HG03565 (cell line): ENCODE data around the gene LRRC8D.

Experiments used
- ATAC-seq: cut with Tn5 transposase; IDR thresholded peaks from one replicate; pipeline ENCODE4 v1.9.1; 2021; ENCODE audit warnings: mild to moderate bottlenecking, moderate library complexity; ENCODE audit not compliant: unreplicated experiment

LRRC8D gene

GRCh38 chr1:89865498-89866382 is 44.9 kb downstream of the LRRC8D start:
- no peak for ATAC-seq

DNA sequence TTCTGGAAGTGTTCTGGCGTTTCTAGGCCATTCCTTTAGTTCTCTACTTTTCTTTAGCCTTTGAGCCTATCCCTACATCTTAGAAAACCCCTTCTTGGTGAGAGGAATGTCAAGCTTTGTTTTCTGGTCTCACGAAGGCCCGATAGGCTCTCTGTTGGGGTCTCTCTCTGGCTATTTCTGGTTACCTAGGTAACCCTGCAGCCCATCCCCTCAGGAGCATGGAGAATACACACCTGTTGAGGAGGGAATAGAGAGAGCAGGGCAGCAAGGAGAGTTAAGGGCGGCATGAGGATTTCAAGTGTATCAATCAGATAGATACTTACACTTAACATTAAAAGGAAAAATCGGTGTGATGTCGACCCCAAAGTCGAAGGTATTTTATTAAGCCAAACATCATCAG is 45.7 kb downstream of the LRRC8D start:
- no peak for ATAC-seq

DNA sequence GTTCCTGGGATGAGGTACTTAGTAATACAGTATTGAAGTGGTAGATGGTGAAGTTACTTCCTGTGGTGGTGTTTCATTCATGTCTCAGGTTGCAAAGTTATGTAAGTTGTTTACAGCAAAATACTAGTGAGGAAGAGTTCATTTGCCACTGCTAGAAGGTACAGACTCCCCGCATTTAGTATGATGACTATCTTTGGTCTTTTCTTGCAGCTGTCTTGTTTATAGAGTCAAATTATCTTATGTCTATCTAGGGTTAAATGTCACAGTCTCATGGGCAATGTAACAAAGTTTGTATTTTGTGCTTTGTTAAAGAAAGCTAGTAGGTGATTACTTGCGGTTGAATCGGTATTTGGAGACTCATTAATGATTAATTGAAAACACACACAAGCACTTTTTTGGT is 50.2 kb downstream of the LRRC8D start:
- no peak for ATAC-seq

GRCh38 chr1:89871768-89872473 is 51.1 kb downstream of the LRRC8D start:
- no peak for ATAC-seq

DNA sequence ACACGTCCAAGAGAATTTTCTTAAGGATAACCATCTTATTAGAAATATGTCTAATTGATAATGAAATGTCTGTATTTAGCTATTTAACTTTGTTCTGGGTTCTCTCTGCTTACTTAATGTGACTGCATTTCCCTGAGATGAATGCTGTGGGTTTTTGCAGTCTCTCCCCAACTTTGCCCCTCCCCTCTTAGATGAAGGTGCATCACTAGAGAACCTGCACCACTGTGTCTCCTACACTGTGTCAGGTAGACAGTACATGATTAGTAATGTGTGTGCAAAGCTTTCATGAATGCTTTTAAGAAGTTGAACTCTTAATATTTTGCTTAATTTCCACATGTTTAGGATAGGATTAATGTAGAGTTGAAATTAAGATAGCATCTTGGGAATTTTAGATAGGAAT is 51.7 kb downstream of the LRRC8D start:
- no peak for ATAC-seq

- ATAC-seq, result no peak
Measured at GRCh38 chr1:89873288-89873687, 52.5 kb downstream of the LRRC8D start.

GRCh38 chr1:89873770-89874169 is 52.9 kb downstream of the LRRC8D start:
- no peak for ATAC-seq

DNA sequence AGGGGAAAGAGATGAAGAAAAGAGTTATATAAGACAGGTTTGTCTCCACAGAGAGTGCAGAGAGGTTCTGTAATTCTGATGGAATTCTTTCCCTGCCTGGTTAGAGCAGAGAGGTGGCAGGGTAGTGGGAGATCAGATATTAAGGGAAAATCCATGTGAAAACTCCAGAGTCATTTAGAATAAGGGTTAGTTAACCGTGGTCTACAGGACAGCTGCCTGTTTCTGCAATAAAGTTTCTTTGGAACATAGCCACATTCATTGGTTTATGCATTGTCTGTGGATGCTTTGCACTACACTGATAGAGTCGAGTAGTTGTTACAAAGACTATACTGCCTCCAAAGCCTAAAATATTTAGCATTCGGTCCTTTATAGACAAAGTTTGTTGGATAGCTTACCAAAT is 55.6 kb downstream of the LRRC8D start:
- no peak for ATAC-seq

- no peak for ATAC-seq
Measured at GRCh38 chr1:89877756-89878155, 56.9 kb downstream of the LRRC8D start.

DNA sequence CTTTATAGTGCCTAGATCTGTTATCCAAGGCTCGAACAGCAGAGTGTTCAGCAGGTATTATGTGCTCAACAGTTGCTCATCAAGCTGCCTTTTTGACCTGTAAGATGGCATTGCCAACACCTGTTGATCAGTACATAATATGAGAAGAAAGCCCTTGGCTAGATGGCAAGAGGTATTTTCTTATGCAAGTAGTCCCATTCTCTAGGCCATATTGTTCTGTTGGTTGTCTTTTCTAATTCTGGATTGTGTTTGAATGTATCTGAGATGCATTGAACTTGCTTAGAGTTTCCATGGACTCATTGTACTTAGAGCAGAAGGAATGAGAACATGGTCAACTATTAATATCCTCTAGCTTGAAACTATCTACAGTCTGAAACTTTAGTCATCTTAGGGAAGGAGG is 57.4 kb downstream of the LRRC8D start:
- ATAC-seq, result no peak

DNA sequence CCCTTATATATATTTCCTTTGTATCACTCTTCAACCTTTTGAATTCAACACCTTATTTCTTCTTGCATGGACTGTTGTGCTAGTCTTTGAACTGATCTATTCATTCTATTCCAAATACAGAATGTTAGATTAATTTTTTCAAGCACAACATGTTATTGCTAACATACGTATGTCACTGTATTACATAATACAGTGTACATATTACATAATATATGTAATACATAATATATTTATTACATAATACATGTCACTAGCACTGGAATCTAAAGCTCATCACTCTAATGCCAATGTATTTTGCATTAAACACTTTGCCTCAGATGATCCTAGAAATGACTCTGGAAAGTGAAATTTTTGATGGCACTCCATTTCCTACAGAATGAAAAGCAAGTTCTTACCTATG is 59.8 kb downstream of the LRRC8D start:
- ATAC-seq, result no peak

- no peak for ATAC-seq
Measured at GRCh38 chr1:89881415-89882058, 60.7 kb downstream of the LRRC8D start.

GRCh38 chr1:89882348-89883029 is 61.7 kb downstream of the LRRC8D start:
- no peak for ATAC-seq

GRCh38 chr1:89883030-89883379 is 62.2 kb downstream of the LRRC8D start:
- ATAC-seq, result no peak

DNA sequence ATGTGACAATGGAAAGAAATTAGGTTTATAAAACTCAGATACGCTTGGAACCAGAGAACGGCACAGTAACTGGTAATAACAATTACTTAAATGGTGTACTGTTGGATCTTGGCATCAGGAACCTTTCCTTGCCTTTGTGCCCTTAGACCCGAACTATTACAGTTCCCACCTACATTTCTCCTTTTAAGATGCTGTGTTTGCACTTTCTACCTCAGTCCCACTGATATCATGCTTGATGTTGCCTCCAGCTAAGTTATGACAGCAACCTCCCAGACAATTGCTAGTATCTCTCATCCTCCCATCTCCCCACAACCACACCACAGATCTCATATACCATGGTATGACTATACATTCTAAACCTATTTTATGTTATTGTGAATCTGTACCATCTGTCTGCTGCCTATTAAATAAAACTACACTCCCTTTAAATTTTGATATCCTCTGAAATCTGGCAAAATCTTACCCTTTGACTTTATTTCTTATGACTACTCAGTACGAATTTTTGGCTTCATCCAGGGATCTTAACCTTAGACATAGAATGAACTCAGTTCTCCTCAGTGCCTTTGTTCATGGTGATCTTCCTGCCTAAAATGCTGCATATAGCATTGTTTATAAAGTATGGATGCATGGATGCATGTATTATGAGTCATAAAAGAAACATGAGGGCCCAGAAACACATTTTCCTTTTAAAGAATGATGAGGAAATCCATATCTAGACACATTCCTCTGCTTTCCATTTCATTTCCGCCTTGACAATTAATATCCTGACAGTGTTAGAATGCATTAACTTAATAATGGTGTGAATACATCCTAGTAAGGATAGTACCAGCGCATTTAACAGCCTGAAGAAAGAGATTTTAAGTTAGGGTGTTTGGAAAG is 64.1 kb downstream of the LRRC8D start:
- no peak for ATAC-seq

- no peak for ATAC-seq
Measured at GRCh38 chr1:89887270-89887669, 66.4 kb downstream of the LRRC8D start.

DNA sequence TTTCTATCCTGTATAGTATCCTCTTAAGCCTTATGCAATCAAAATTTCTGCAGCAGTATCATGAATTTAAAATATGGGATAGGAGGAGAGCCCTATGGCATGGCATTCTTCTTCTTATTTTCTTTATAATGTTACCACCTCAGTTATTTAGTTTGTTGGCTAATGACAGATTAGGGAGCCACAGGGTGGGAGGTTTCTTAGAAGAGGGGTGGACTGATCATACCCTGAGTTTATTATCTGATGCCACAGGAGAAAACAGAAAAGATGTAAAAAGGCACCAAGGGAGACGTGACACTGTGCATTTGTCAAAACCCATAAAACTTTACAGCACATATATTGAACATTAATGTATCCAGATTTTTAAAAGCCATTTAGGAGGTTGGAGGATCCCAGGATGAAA is 66.9 kb downstream of the LRRC8D start:
- no peak for ATAC-seq

DNA sequence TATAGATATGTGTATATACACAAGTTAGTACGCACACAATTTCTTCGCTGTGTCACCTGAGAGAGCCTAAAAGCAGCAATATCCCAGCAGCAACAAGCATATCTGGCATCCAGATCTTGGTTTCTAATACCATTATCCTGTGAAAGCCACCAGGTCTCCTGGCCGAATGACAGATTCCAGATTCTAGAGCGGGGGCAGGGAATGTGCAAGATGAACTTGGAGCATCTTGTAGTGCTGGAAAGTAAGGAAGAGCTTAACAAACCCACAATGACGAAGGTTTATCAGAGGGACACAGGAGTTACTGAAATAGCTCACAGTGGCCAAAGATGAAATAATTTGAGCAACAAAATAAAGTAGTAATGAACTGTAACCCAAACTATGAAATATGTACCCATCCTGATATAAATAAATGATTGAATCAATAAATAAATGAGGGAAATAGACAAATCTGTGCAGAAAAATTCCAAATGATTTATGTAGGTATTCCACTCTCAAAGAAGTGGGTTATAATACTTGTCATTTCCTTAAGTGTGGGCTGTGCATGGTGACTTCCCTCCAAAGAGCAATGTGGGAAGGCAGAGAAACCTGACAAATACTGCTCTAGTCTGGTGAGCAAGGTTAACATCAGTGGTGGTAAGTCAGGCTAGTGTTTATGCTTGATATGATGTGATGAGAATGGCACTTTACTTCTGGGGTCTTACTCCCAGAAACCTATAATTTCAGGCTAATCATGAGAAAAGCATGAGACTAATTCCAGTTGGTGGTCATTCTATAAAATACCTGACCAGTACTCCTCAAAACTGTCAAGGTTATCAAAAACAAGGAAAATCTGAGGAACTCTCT is 67.9 kb downstream of the LRRC8D start:
- no peak for ATAC-seq

GRCh38 chr1:89889323-89889615 is 68.4 kb downstream of the LRRC8D start:
- no peak for ATAC-seq
